Fibroblast of villous mesenchyme (primary cell): ENCODE results near the gene PLPP3. TPM values are rescaled to one million over a fixed set of nuclear protein-coding genes. Genes with fewer than 3 reads are reported as not detected.
"Not testable (repeated sequence)": the region's sequence is repeated elsewhere in the genome, so short reads cannot be mapped to it uniquely, and the experiment has no call there.

Source experiments
- DNase-seq: peaks from one replicate; pipeline ENCODE4 v3.0.0-alpha.2; 2010; ENCODE audit warnings: low read depth
- H3K4me3 ChIP-seq: 2 replicates; pipeline ENCODE4 v1.5.1; 2011; ENCODE audit warnings: low read depth, mild to moderate bottlenecking, low read length
- CTCF ChIP-seq: IDR thresholded peaks from 2 replicates; pipeline ENCODE4 v1.5.1; 2012; ENCODE audit warnings: low read depth, mild to moderate bottlenecking, low read length; ENCODE audit not compliant: insufficient read depth
- total RNA-seq: library from RNA; depleted of rRNA; stranded (reverse); fragments of >200 nt; gene quantifications from 2 replicates; pipeline ENCODE4 v1.2.3, GENCODE V29; 2012

Gene PLPP3
- 10.3 and 14.7 TPM in 2 replicates for total RNA-seq

DNA sequence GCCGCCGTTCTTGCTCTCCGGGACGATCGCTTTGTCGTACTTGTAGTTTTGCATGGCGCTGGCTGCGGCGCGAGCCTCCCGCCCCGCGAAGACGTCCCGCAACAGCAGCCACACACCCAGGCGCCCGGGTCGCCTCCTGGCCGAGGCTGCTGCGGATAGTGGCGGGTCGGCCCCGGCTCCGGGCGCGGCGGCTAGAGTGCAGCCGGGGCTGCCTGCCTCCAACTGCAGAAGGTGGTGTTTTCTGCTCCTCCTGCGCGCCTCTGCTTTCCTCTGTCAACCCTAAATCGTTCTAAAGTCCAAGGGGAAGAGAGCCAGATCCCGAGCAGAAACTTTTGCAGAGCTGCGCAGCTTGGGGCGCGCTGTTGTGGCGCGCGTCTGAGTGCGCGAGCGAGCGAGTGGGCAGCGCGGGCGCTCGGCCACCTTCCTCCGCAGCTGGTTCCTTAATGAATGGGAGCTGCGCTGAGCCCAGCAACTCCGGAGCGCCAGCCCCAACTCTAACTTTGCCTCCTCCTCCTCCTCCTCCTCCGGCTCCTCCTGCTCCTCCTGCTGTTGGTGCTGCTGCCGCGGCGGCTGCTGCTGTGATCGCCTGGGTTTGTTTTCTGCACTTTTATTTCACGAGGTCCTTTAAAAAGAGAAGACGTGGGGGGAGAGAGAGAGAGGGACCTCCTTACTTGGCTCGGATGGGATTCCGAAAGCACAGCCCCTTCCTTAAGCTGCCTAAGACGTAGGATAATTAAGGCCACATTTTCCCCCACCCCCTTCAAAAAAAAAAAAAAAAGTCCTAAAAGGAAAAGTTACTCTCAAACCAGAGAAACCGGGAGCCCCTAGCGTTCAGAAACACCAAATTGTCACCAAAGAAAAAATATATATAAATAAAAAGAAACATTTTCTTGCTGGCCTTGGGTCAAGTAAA is at the start of gene PLPP3:
TSS of gene PLPP3 (minus strand) at position 601 of the 913 bp plus-strand sequence. CDS start at position 54, 547 bp downstream.
- DNase-seq: peak; percentile 89
- peak; percentile 54 for TF ChIP-seq CTCF
- peak within 1 kb of the TSS; percentile 75 for H3K4me3 ChIP-seq

DNA sequence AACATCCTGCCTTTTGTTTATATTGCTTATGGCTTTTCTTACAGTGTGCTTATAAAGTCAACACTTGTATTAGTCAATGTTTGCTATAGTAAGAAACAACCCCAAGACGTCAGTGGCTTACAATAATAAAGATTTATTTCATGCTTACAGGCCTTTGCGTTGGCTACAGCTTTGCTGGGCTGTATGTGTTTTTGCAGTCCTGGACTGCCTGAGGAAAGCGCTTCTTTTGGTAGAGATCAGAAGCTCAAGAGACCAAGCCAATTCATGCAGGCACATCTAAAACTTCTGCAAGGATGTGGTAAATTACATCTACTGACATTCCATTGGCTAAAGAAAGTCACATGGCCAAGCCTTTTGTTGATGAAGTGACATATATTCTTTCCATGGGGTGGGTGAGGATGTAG is 48.3 kb upstream of the PLPP3 start:
- H3K4me3 ChIP-seq: no peak overlapping the region
- no peak for TF ChIP-seq CTCF
- peak; percentile 51 for DNase-seq

DNA sequence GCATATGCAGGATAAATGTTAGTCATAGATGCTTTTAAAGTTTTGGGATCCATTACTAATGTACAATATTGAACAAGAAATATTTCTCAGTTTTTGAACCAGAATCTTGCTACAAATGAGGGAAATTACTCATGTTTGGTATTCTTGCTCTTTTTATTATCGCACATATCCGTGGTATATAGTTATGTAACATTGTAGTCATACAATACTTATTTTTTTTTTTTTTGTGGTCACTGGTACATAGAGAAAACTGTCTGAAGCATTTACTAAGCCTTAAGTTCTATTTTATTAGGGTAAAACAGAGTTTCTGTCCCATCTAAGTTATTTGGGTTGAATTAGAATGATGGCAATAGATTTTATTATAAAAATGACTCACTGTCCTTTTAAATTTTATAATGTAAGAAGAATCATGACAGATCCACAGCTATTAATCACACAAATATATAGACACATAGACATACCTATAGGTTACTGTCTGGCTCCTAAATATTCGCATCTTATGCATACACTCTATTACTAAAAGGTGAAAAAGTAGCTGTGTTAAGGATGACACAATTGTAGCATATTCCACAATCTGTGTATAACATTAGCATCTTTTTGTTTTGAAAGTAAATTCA is 47.8 kb upstream of the PLPP3 start:
- H3K4me3 ChIP-seq: no peak overlapping the region
- TF ChIP-seq CTCF: no peak
- DNase-seq: no peak

DNA sequence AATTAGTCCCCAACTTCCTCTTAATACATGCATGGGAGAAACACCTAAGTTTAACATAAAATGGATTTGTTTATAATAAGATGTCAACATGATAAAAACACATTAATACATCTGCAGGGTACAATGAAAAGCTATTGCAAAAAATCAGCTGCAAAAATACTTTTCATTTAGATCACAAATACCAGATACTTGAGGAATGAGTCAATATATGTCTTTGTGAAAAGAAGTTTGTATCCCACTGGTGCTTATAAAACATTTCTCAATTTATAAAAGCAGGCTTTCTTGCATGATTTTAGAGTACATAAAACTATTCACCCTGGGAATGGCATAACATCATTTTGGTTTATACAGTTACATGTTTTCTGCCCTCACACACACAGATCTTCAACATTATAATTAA is 47.2 kb upstream of the PLPP3 start:
- DNase-seq: no peak
- TF ChIP-seq CTCF: no peak
- no peak overlapping the region for H3K4me3 ChIP-seq

- no peak for TF ChIP-seq CTCF
Observed at GRCh38 chr1:56625819-56626440, 46.6 kb upstream of the PLPP3 start.

GRCh38 chr1:56617141-56617540 is 37.8 kb upstream of the PLPP3 start:
- TF ChIP-seq CTCF: no peak
- H3K4me3 ChIP-seq: no peak overlapping the region
- DNase-seq: peak; percentile 7

More at GRCh38 chr1:56625819-56626440, 46.6 kb upstream of the PLPP3 start:
- H3K4me3 ChIP-seq: no peak overlapping the region
- DNase-seq: no peak

GRCh38 chr1:56610770-56611169 is 31.4 kb upstream of the PLPP3 start:
- not testable (repeated sequence) for DNase-seq, H3K4me3 ChIP-seq

DNA sequence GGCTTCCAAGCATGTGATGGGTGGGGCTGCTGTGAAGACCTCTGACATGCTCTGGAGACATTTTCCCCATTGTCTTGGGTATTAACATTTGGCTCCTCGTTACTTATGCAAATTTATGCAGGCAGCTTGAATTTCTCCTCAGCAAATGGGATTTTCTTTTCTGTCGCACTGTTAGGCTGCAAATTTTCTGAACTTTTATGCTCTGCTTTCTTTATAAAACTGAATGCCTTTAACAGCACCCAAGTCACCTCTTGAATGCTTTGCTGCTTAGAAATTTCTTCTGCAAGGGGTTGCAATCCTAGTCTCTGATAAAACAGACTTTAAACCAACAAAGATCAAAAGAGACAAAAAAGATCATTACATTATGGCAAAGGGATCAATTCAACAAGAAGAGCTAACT is 30.7 kb upstream of the PLPP3 start:
- DNase-seq, H3K4me3 ChIP-seq: not testable (repeated sequence)

- not testable (repeated sequence) for H3K4me3 ChIP-seq, DNase-seq
Observed at GRCh38 chr1:56595397-56596191, 16.2 kb upstream of the PLPP3 start.
